HG03354 (cell line): ENCODE data around the gene SLC22A7.
A peak's percentile ranks its signal among the peaks of the same experiment; 100 is the strongest.
"Not testable (repeated sequence)": the region's sequence is repeated elsewhere in the genome, so short reads cannot be mapped to it uniquely, and the experiment has no call there.

Experiments used
- ATAC-seq: cut with Tn5 transposase; IDR thresholded peaks from one replicate; pipeline ENCODE4 v1.9.1; 2021; ENCODE audit warnings: mild to moderate bottlenecking; ENCODE audit not compliant: unreplicated experiment, poor library complexity, severe bottlenecking

The SLC22A7 gene

GRCh38 chr6:43298565-43299337, 691 bp downstream of the SLC22A7 start:
- no peak for ATAC-seq

DNA sequence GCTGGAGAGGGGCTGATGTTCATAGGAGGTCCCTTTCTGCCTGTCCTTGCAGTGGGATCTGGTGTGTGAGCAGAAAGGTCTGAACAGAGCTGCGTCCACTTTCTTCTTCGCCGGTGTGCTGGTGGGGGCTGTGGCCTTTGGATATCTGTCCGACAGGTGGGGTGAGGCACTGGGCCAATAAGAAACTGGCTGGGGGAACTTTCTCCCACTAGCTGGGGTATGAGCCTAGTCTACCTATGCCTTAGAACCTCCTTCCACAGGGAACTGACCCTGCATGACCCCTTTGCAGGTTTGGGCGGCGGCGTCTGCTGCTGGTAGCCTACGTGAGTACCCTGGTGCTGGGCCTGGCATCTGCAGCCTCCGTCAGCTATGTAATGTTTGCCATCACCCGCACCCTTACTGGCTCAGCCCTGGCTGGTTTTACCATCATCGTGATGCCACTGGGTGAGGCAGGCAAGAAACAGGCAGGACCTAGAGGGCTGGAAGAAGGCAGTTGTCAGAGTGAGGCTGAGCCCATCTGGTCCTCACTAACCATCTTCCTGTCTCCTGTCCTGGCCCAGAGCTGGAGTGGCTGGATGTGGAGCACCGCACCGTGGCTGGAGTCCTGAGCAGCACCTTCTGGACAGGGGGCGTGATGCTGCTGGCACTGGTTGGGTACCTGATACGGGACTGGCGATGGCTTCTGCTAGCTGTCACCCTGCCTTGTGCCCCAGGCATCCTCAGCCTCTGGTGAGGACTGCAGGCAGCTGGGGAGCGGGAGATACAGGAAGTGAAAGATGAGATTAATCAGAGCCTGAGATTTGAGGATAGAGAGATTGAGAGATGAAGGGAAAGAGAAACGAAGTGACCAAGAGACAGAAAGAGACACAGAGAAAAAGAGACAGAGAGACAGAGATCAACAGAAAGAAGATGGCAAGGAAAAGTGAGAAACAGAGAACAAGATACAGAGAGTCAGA, 1.6 kb downstream of the SLC22A7 start:
- ATAC-seq = no peak

DNA sequence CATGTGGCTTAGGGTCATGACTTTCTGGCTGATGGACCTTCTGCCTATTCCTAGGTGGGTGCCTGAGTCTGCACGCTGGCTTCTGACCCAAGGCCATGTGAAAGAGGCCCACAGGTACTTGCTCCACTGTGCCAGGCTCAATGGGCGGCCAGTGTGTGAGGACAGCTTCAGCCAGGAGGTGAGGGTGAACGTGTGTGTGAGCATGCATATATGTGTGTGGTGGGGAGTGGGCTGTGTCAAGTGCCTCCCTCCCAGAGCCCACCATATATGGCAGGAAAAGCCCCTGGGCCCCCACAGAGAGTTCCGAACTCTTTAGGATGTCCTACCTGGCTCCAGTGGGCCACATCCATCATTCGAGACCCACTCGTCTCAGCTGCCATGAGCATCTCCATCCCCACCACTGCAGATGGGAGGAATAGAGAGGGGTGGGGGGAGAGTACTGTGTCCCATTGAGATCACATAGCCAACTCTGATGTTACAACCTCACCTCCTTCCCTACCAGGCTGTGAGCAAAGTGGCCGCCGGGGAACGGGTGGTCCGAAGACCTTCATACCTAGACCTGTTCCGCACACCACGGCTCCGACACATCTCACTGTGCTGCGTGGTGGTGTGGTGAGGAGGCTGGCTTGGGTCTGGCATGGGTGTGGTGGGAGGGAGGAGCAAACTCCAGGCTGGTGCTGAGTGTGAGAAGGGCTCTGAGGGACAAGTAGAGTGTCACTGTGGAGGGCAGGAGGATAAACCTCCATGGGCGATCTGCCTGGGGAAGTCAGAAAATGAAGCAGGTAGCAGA, 3.2 kb downstream of the SLC22A7 start:
- ATAC-seq = no peak

- ATAC-seq = no peak
These were observed 4.1 kb downstream of the SLC22A7 start for GRCh38 chr6:43302126-43302525.

DNA sequence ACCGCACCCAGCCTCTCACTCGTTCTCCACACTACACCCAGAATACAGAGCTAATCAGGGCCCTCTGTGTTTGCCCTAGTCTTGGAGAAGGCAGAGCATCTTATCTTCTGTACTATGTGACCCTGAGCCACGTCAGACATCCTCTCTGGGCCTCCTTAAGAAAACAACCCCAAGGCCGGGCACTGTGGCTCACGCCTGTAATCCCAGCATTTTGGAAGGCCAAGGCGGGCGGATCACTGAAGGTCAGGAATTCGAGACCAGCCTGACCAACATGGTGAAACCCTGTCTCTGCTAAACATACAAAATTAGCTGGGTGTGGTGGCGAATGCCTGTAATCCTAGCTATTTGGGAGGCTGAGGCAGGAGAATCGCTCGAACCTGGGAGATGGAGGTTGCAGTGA, 4.9 kb downstream of the SLC22A7 start:
- ATAC-seq = not testable (repeated sequence)

- no peak for ATAC-seq
These were observed 5.8 kb downstream of the SLC22A7 start for GRCh38 chr6:43303751-43304331.

DNA sequence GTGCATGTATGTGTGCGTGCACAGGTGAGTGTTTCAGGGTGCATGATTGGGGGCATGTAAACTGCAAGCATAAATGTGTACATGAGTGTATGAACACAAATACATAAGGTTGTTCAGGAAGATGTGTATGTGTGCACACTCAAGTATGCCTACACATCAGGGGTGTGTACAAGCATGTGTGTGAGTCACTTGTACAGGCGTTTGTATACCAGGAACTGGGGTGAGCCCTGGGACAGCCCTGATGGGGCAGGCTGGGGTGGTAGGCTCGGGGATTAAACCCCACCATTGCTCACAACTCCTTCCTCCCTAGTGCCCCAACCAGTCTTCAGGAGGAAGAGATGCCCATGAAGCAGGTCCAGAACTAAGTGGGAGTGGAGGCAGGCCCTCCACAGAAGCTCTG, 6.3 kb downstream of the SLC22A7 start:
- ATAC-seq = no peak

GRCh38 chr6:43304882-43305281, 6.8 kb downstream of the SLC22A7 start:
- no peak for ATAC-seq

GRCh38 chr6:43306086-43306485, 8.0 kb downstream of the SLC22A7 start:
- ATAC-seq = no peak

DNA sequence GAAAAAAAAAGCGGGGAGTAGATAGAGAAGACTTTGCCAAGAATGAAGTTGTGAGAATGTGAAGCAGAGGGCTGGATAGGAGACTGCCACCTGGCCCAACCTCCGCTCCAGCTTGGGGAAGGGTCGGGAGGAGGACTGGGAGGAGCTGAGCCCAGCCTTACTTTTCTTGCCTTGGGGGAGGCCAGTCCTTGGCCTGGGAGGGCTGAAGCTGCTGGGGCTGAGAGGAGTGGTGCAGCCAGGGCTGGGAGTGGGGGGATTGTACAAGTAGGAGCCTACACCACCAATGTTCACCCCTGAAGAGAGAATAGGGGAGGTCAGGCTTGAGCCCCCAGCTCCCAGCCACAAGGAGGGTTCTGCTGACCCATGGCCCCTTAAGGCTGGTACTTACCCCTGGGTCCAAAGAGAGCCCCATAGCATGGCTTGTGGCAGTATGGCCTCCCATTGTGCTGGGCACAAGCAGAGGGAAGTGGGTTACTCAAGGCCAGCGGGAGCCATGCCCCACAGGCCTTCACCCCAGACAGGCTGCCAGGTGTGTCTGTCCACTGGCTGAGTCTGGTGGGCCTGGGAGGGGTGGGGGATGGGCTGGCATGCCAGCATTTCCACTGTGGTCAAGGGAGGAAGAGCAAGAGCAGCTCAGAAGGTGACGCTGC, 9.5 kb downstream of the SLC22A7 start:
- ATAC-seq = no peak

DNA sequence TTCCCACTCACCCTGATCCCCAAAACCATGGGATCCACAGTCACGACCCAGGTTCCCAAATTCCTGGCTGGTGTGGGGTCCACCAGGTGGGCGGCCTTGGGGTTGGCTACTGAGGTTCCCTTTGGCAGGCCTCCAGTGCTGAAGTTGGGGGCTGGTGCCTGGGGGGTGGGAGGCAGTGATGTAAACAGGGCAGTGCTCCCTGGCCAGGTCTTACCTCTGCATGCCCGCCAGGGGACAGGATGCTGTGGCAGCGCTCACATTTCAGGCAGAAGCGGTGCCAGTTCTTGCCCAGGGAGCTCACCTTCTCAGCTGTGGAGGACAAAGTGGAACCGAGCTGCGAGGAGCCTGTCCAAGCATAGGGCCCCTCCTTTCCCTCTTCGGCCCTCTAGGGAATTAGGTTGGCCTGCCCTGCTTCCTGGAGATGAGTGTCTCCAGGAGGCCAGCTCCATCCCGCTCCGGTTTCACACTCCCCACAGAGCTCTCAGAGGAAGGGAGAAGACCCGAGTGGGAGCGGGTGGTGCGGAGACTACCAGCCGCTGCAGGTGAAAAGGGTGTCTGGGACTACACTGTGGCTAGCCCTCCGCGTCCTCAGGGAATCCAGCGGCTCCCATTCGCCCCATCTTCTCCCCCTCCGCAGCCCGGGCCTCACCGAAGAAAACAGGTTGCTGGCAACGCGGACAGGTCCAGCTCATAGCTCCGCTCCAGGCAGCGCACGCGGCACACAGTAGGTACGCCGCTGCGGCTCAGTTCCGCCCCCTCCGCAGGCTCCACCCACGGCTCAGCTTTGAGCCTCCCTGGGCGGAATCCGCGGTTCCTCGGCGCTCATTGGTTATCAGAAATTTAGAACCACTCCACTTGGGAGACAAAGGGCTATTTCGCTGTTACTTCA, 10.3 kb downstream of the SLC22A7 start, which contains the start of gene CRIP3:
Gene CRIP3 (minus strand): TSS at position 726 of the 889 bp plus-strand sequence. CDS start 34 bp downstream, at position 692.
- peak; percentile 72 for ATAC-seq

DNA sequence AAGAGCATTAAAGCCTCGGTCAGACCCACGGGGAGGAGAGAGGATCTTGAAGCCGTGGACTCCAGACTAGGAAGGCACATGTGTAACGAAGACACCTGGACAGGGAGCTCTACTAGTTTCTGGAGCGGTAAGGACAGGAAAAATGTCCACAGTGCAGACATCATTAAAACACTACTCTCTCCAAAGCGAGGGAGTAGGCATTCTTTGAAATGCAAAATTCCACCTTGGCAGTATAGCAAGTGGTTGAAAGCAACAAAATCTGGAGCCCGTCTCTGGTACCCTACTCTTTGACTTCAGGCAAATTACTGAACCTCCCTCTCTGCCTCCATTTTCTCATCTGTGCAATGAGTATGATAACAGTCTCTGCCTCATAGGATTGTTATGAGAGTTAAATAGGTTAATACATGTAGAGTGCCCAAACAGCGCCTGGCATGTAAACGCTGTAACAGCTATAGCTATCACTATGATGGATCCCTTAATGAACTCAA, 11.0 kb downstream of the SLC22A7 start:
- peak; percentile 6 for ATAC-seq

- no peak for ATAC-seq
These were observed 12.1 kb downstream of the SLC22A7 start for GRCh38 chr6:43310134-43310533.

DNA sequence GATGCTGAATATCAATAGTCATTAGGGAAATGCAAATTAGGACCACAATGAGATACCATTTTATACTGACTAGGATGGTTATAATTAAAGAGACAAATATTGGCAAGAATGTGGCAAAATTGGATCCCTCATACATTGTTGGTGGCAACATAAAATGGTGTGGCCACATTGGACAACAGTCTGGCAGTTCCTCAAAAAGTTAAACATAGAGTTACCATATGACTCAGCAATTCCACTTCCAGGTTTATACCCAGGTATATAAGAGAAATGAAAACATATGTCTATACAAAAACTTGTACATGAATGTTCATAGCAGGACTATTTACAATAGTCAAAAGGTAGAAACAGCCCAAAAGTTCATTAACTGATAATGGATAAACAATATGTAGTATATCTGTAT, 12.6 kb downstream of the SLC22A7 start:
- no peak for ATAC-seq

DNA sequence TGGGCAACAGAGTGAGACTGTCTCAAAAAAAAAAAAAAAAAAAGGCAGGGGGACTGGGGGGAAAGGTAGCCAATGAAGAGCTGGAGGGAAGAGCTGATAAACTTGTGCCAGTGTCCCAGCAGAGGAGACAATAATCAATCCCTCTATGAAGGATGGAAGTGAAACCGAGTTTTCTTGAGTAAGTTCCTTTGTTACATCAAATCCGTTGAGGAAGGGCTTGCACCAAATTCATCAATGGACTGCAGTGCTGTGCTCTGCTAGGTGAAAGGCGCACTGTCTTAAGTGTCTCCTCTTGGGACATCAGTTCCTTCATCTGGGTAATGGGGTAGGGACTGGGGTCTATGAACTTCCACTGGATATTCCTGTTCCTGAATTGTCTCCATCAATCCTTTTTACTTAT, 13.6 kb downstream of the SLC22A7 start:
- ATAC-seq = no peak

DNA sequence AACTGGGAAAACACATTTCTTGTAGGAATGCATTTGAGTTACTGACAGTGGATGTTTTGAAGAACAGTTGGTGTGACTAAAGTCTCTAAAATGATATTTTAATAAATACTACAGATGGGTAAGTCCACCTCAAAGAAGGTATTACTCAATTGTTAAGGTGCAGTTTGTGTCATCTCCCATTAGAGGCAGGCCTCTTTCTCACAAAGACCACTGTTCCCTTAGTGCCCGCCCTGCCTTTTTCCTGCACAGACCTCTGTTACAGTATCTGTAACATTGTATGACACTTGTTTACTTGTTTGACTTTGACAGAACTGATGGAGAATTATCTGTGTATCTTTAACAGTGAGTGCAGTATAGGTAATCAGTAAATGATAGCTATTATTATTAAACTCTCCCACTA, 15.8 kb downstream of the SLC22A7 start:
- no peak for ATAC-seq

GRCh38 chr6:43318011-43318410, 20.0 kb downstream of the SLC22A7 start:
- no peak for ATAC-seq

- ATAC-seq = no peak
These were observed 27.8 kb downstream of the SLC22A7 start for GRCh38 chr6:43325876-43326275.
